Lung (tissue), 12 donors: ENCODE measurements around the gene ZNF460. TPM values are rescaled to one million over a fixed set of nuclear protein-coding genes. Genes with fewer than 3 reads are reported as not detected.

Experiments used
- ATAC-seq: fragments of 200-7000 bp; cut with Tn5 transposase; one replicate; pipeline ENCODE4 v1.9.1; 2020; ENCODE audit warnings: moderate number of reproducible peaks; ENCODE audit not compliant: insufficient read depth, low FRiP score
- DNase-seq, 3 donors: peaks; one replicate each; pipeline ENCODE4 v3.0.0-alpha.2; 2013 to 2017
- H3K27ac ChIP-seq, 2 donors: one replicate each; pipeline ENCODE4 v1.5.1; 2013; ENCODE audit warnings: mild to moderate bottlenecking in 2 of 2, moderate library complexity in 2 of 2, control low read depth in 1 of 2, inconsistent platforms in 1 of 2, low read depth in 1 of 2, low read length in 1 of 2
- H3K27me3 ChIP-seq, 3 donors: one replicate each; pipeline ENCODE4 v1.5.1; 2013; ENCODE audit warnings: low read length in 2 of 3; ENCODE audit not compliant: control insufficient read depth in 3 of 3, insufficient read depth in 3 of 3
- H3K36me3 ChIP-seq, 4 donors: one replicate each; pipeline ENCODE4 v1.5.1; 2013; ENCODE audit warnings: low read length in 4 of 4, mild to moderate bottlenecking in 1 of 4, moderate library complexity in 1 of 4; ENCODE audit not compliant: control insufficient read depth in 4 of 4, insufficient read depth in 4 of 4
- H3K4me1 ChIP-seq, 5 donors: one replicate each; pipeline ENCODE4 v1.5.1; 2013; ENCODE audit warnings: low read length in 5 of 5, mild to moderate bottlenecking in 2 of 5, moderate library complexity in 1 of 5; ENCODE audit not compliant: control insufficient read depth in 5 of 5, insufficient read depth in 5 of 5
- H3K4me3 ChIP-seq: one replicate; pipeline ENCODE4 v1.5.1; 2013; ENCODE audit warnings: mild to moderate bottlenecking, control low read depth, moderate library complexity
- H3K9ac ChIP-seq, 2 donors: one replicate each; pipeline ENCODE4 v1.5.1; 2013; ENCODE audit warnings: low read length in 2 of 2, control low read depth in 1 of 2; ENCODE audit not compliant: insufficient read depth in 1 of 2
- H3K9me3 ChIP-seq, 4 donors: one replicate each; pipeline ENCODE4 v1.5.1; 2013; ENCODE audit warnings: low read length in 3 of 4, mild to moderate bottlenecking in 1 of 4, moderate library complexity in 1 of 4; ENCODE audit not compliant: control insufficient read depth in 4 of 4, insufficient read depth in 3 of 4
- CTCF ChIP-seq: IDR thresholded peaks from 2 replicates; pipeline ENCODE4 v1.5.1; 2012; ENCODE audit warnings: mild to moderate bottlenecking; ENCODE audit errors: control extremely low read depth, extremely low read depth
- WGBS, 2 donors: extraction: QIAGEN DNeasy Blood & Tissue Kit; methylation state at CpG; one replicate each; pipeline ENCODE4 v1.1.7; 2013; 5-methylcytosine and 5-hydroxymethylcytosine counted together
- polyA plus RNA-seq, 2 donors: library from polyadenylated mRNA; stranded (reverse); fragments of 200-250 nt; gene quantifications; one replicate each; pipeline ENCODE4 v1.2.1, GENCODE V29; 2013
- total RNA-seq, 2 donors: library from RNA; depleted of rRNA in 1 of 2; stranded (reverse); fragments of >200 nt in 1 of 2; gene quantifications; one replicate each; pipeline ENCODE4 v1.2.1, GENCODE V29; 2014 to 2021
- donor health status: control.
- donor health status: control.
- donor health status: Bipolar disorder and iron deficiency.
- donor health status: healthy.
- donor health status: DM: yes; HTN: yes; CAD: no.

Gene ZNF460
- total and polyA plus RNA-seq, 4 donors = 1.2 to 113 (median 29.0) TPM

- Histone ChIP-seq H3K4me1 (no peaks in the 10 kb centered on the region), H3K27me3 (no peaks in the 10 kb centered on the region), H3K9ac (no peak overlapping the region), H3K27ac (no peak overlapping the region), H3K9me3 (peaks cover 0 to 8% (median 0%) of the 10 kb centered on the region in 4 donors), H3K36me3 (peaks cover 0 to 8% (median 6%) of the 10 kb centered on the region in 4 donors), H3K4me3 (no peak overlapping the region)
- ATAC-seq = no peak
- no peak for TF ChIP-seq CTCF
- no peak for DNase-seq
- 95 to 100% methylated on average over 1 of the region's 1 CpG for WGBS, 2 donors
Observed at GRCh38 chr19:57263244-57263741, 17.0 kb upstream of the ZNF460 start.

DNA sequence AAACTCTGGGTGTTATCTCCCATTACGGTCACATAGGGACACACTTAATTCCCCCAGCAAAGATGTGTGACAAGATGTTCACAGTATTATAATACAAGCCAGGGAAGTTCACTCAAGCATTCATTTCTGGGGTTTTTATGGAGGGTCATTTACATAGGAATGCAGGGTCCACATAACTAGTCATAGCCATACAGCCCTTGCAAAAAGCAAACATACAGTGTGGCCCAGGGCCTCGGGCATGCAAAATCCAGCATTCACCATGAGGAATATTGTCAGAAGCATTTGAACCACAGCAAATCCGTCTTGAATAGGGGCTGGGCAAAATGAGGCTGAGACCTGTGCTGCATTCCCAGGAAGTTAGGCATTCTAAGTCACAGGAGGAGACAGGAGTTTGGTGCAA lies 13.0 kb upstream of the ZNF460 start:
- WGBS, 2 donors = 84 to 90% methylated on average over 3 of the region's 3 CpGs
- no peak for DNase-seq
- no peak for ATAC-seq

DNA sequence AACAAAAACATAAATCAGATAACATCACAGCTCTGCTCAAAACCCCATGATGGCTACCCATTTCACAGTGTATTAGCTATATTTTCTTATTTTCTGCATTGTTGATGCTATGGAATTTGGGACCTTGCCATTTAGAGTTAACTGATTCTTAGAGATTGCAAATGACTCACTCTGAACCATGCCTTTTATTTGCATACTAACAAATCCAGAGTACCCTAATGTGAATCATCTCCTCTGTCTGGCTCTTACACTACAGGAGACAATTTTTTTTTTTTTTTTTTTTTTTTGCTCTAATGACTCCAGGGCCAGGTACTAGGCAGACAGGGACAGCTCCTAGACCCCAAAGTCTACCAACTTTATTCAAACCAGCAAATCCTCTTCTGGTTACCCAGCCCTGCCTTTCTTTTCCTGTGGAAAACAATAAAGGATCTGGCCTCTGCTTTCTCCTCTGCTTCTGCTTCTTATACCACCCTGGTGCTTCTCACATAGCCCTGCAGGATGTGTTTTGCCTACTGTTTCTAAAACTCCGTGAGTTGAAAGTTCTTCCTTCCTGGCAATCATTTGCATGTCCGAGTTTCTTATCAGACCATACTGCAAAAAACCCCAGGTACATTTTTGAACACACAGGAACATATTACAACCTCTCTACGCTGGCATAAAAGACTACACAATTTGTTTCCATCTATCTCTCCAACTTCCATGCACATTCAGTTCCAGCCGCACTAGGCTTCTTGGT lies 10.6 kb upstream of the ZNF460 start:
- WGBS, 2 donors = 79 to 87% methylated on average over 4 of the region's 4 CpGs
- Histone ChIP-seq H3K4me3 (no peak overlapping the region), H3K27me3 (no peaks in the 10 kb centered on the region), H3K36me3 (peaks cover 0 to 4% (median 2%) of the 10 kb centered on the region in 4 donors), H3K9me3 (peaks cover 0 to 3% (median 0%) of the 10 kb centered on the region in 4 donors), H3K9ac (no peak overlapping the region), H3K27ac (no peak overlapping the region), H3K4me1 (no peaks in the 10 kb centered on the region)
- no peak for TF ChIP-seq CTCF
- ATAC-seq (no peak), DNase-seq (no peak)

More for the DNA sequence above, 13.0 kb upstream of the ZNF460 start:
- peaks cover 0 to 3% (median 0%) of the 10 kb centered on the region in 4 donors for H3K36me3 ChIP-seq
- H3K27ac ChIP-seq = no peak overlapping the region
- H3K9ac ChIP-seq = no peak overlapping the region
- no peaks in the 10 kb centered on the region for H3K27me3 ChIP-seq
- no peaks in the 10 kb centered on the region for H3K4me1 ChIP-seq
- peaks cover 0 to 6% (median 0%) of the 10 kb centered on the region in 4 donors for H3K9me3 ChIP-seq
- H3K4me3 ChIP-seq = no peak overlapping the region
- no peak for TF ChIP-seq CTCF
